C4-2B (cell line): Measurements from ENCODE around the gene OR2F2.

Experiments used
- CTCF ChIP-seq: fragments of 450-650 bp; conservative IDR thresholded peaks from 2 replicates; pipeline ENCODE4 v1.5.1; 2017; ENCODE audit warnings: mild to moderate bottlenecking
- ZFX ChIP-seq: fragments of 450-650 bp; IDR thresholded peaks from 2 replicates; pipeline ENCODE4 v1.6.1; 2017

GRCh38 chr7:143973870-143974416 lies 38.9 kb downstream of the OR2F2 start:
- no peak for TF ChIP-seq CTCF
- no peak for TF ChIP-seq ZFX
